Duodenal mucosa (tissue), 2 donors: ENCODE results near the gene ALMS1.
"Not testable (repeated sequence)": the region's sequence is repeated elsewhere in the genome, so short reads cannot be mapped to it uniquely, and the experiment has no call there.

Source experiments
- H3K27ac ChIP-seq: one replicate; pipeline ENCODE4 v1.7.0; 2013; ENCODE audit warnings: low read depth, low read length
- H3K27me3 ChIP-seq, 2 donors: one replicate each; pipeline ENCODE4 v1.7.0; 2013; ENCODE audit warnings: low read length in 2 of 2, control low read depth in 1 of 2; ENCODE audit not compliant: insufficient read depth in 2 of 2, control insufficient read depth in 1 of 2
- H3K36me3 ChIP-seq, 2 donors: one replicate each; pipeline ENCODE4 v1.7.0; 2013; ENCODE audit warnings: low read length in 2 of 2, control low read depth in 1 of 2; ENCODE audit not compliant: insufficient read depth in 2 of 2, control insufficient read depth in 1 of 2
- H3K4me1 ChIP-seq, 2 donors: one replicate each; pipeline ENCODE4 v1.7.0; 2013; ENCODE audit warnings: low read length in 2 of 2, control low read depth in 1 of 2; ENCODE audit not compliant: insufficient read depth in 2 of 2, control insufficient read depth in 1 of 2
- H3K4me3 ChIP-seq, 2 donors: one replicate each; pipeline ENCODE4 v1.7.0; 2013; ENCODE audit warnings: low read length in 2 of 2, low read depth in 1 of 2
- H3K9ac ChIP-seq, 2 donors: one replicate each; pipeline ENCODE4 v1.7.0; 2013; ENCODE audit warnings: low read length in 2 of 2, low read depth in 1 of 2
- H3K9me3 ChIP-seq, 2 donors: one replicate each; pipeline ENCODE4 v1.7.0; 2013; ENCODE audit warnings: low read length in 2 of 2, control low read depth in 1 of 2; ENCODE audit not compliant: control insufficient read depth in 1 of 2

ALMS1 gene, protein sequence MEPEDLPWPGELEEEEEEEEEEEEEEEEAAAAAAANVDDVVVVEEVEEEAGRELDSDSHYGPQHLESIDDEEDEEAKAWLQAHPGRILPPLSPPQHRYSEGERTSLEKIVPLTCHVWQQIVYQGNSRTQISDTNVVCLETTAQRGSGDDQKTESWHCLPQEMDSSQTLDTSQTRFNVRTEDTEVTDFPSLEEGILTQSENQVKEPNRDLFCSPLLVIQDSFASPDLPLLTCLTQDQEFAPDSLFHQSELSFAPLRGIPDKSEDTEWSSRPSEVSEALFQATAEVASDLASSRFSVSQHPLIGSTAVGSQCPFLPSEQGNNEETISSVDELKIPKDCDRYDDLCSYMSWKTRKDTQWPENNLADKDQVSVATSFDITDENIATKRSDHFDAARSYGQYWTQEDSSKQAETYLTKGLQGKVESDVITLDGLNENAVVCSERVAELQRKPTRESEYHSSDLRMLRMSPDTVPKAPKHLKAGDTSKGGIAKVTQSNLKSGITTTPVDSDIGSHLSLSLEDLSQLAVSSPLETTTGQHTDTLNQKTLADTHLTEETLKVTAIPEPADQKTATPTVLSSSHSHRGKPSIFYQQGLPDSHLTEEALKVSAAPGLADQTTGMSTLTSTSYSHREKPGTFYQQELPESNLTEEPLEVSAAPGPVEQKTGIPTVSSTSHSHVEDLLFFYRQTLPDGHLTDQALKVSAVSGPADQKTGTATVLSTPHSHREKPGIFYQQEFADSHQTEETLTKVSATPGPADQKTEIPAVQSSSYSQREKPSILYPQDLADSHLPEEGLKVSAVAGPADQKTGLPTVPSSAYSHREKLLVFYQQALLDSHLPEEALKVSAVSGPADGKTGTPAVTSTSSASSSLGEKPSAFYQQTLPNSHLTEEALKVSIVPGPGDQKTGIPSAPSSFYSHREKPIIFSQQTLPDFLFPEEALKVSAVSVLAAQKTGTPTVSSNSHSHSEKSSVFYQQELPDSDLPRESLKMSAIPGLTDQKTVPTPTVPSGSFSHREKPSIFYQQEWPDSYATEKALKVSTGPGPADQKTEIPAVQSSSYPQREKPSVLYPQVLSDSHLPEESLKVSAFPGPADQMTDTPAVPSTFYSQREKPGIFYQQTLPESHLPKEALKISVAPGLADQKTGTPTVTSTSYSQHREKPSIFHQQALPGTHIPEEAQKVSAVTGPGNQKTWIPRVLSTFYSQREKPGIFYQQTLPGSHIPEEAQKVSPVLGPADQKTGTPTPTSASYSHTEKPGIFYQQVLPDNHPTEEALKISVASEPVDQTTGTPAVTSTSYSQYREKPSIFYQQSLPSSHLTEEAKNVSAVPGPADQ (N-terminal part only)

DNA sequence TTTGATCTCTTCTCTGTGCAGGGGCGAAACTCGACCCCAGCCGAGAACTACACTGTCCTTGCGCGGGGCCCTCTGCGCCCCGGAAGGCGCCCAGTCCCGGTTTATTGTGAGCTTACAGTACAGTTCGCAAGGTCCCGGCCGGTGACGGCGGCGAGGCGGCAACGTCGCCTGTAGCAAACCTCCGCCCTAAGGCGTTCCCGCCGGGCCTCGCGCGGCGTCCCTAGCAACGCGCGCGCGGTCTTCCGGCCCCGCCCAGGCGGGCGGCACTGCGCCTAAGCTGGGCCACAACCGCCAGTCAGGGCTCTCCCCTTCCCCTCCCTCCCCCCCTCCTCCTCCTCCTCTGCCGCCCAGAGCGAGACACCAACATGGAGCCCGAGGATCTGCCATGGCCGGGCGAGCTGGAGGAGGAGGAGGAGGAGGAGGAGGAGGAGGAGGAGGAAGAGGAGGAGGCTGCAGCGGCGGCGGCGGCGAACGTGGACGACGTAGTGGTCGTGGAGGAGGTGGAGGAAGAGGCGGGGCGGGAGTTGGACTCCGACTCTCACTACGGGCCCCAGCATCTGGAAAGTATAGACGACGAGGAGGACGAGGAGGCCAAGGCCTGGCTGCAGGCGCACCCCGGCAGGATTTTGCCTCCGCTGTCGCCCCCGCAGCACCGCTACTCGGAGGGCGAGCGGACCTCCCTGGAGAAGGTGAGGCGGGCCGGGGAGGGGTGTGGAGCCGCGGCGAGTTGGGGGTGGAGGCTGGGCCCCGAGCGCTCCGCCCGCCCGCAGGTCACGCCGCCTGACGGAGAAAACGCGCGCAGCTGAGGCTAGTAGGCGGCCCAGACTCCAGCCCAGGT is at the start of gene ALMS1:
TSS of gene ALMS1 (plus strand) at position 333 of the 838 bp plus-strand sequence. CDS start at position 366, 33 bp downstream.
- Histone ChIP-seq H3K9me3 (no peaks in the 10 kb centered on the region), H3K36me3 (no peaks in the 10 kb centered on the region), H3K4me1 (peaks cover 4 to 20% of the 10 kb centered on the region in 2 donors), H3K27me3 (no peaks in the 10 kb centered on the region), H3K9ac (peak within 1 kb of the TSS; percentile 63 to 97), H3K27ac (peak within 1 kb of the TSS; percentile 76), H3K4me3 (peak within 1 kb of the TSS; percentile 81 to 94)

DNA sequence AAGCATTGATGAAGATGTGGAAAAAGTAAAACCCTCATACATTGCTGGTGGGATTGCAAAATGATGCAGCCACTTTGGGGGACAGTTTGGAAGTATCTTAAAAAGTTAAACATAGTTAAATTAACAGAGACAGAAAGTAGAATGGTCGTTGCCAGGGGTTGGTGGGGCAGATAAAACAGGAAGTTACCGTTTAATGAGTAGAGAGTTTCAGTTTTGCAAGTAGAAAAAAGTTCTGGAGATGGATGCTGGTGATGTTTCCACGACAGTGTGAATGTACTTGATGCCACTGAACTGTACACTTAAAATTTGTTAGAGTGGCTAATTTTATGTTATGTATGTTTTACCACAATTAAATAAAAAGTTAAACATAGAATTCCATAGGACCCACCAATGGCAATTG is 47.8 kb upstream of the ALMS1 start:
- no peaks in the 10 kb centered on the region for H3K36me3 ChIP-seq
- H3K9ac ChIP-seq = no peak overlapping the region
- no peak overlapping the region for H3K27ac ChIP-seq
- H3K9me3 ChIP-seq = no peaks in the 10 kb centered on the region
- no peaks in the 10 kb centered on the region for H3K27me3 ChIP-seq
- H3K4me3 ChIP-seq = no peak overlapping the region
- no peaks in the 10 kb centered on the region for H3K4me1 ChIP-seq

DNA sequence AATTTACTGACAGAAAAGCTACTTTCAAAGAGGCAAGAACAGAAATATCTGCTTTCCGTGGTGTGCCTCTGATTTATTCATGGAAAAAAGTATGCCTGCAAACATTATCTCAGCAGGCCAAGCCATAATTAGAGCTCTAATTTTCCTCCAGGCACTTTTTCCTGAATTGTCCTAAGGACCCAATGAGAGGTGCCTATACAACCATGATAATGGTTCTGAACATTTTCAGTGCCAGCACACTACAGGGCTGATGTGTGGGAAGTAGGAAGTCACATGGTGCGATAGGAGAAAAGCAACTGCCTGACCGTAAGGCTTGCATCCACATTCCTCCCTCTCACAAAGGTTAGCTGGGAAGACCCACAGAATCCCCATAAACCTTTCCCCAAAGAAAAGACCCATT is 46.4 kb upstream of the ALMS1 start:
- H3K27ac ChIP-seq = no peak overlapping the region
- no peaks in the 10 kb centered on the region for H3K4me1 ChIP-seq
- peaks cover 0 to 3% of the 10 kb centered on the region in 2 donors for H3K27me3 ChIP-seq
- H3K36me3 ChIP-seq = no peaks in the 10 kb centered on the region
- no peak overlapping the region for H3K9ac ChIP-seq
- H3K9me3 ChIP-seq = no peaks in the 10 kb centered on the region
- no peak overlapping the region for H3K4me3 ChIP-seq

DNA sequence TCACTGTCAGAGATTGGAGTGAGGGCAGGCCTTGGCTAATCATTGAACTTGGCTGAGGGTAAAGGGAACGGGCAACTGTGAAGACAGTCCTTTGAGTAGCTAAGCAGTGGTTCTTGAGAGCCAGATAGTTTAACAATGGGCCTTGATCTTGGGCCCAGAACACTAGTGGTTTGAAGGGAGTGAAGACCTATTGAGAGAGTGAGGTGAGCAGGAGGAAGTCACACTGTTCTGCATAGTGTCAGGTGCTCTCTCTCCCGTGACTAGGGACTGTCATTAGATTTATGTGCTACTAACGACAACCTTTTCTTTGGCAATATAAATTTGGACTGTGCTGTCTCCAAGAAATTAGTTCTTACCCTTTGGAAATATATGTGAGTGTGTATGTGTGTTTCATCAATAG is 44.6 kb upstream of the ALMS1 start:
- Histone ChIP-seq H3K27ac (no peak overlapping the region), H3K27me3 (peaks cover 0 to 3% of the 10 kb centered on the region in 2 donors), H3K4me1 (no peaks in the 10 kb centered on the region), H3K9me3 (no peaks in the 10 kb centered on the region), H3K36me3 (no peaks in the 10 kb centered on the region), H3K4me3 (no peak overlapping the region), H3K9ac (no peak overlapping the region)

GRCh38 chr2:73343992-73344391 is 41.6 kb upstream of the ALMS1 start:
- Histone ChIP-seq H3K4me1 (no peaks in the 10 kb centered on the region), H3K27me3 (peaks cover 0 to 3% of the 10 kb centered on the region in 2 donors), H3K9ac (no peak overlapping the region), H3K36me3 (no peaks in the 10 kb centered on the region), H3K9me3 (no peaks in the 10 kb centered on the region), H3K27ac (no peak overlapping the region), H3K4me3 (no peak overlapping the region)

- not testable (repeated sequence) for H3K4me1 ChIP-seq, H3K9me3 ChIP-seq, H3K27me3 ChIP-seq, H3K27ac ChIP-seq, H3K36me3 ChIP-seq, H3K4me3 ChIP-seq, H3K9ac ChIP-seq
Measured at GRCh38 chr2:73344747-73345146, 40.9 kb upstream of the ALMS1 start.

- H3K27me3 ChIP-seq = peaks cover 0 to 2% of the 10 kb centered on the region in 2 donors
- H3K36me3 ChIP-seq = no peaks in the 10 kb centered on the region
- H3K27ac ChIP-seq = no peak overlapping the region
- no peaks in the 10 kb centered on the region for H3K4me1 ChIP-seq
- no peaks in the 10 kb centered on the region for H3K9me3 ChIP-seq
- no peak overlapping the region for H3K4me3 ChIP-seq
- no peak overlapping the region for H3K9ac ChIP-seq
Measured at GRCh38 chr2:73350035-73350691, 35.5 kb upstream of the ALMS1 start.

- H3K27me3 ChIP-seq = no peaks in the 10 kb centered on the region
- no peaks in the 10 kb centered on the region for H3K9me3 ChIP-seq
- no peak overlapping the region for H3K27ac ChIP-seq
- H3K4me3 ChIP-seq = no peak overlapping the region
- H3K36me3 ChIP-seq = no peaks in the 10 kb centered on the region
- H3K9ac ChIP-seq = no peak overlapping the region
- no peaks in the 10 kb centered on the region for H3K4me1 ChIP-seq
Measured at GRCh38 chr2:73356097-73356496, 29.5 kb upstream of the ALMS1 start.
